Measurements from ENCODE around the gene TANGO2.

DNA sequence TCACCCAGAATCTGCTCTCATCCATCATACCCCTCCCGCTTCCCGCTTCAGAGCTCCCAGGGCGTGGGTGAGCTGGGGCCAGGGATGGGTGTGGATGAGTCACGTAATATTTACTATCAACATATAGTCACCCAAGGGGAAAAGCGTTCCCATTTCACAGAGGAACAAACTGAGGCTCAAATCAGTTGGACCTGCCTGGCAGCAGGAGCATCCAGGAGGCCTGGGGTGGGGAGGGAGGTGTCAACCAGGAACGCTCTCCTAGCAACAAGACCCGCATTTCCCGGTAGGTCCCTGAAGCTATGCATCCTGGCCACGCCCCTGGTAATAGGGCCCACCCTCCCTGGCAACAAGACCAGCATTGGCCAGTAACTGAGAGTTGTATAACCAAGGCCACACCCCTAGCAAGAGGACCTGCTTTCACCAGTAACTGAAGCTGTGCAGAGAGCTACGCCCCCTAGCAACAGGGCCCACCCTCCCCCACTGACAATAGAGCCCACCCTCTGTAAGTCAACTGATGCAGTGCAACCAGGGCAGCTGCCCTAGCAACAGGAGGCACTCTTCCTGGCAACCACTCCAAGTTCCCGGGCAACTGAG is 46.5 kb upstream of the TANGO2 start:
- TF ChIP-seq, protein P1, sequence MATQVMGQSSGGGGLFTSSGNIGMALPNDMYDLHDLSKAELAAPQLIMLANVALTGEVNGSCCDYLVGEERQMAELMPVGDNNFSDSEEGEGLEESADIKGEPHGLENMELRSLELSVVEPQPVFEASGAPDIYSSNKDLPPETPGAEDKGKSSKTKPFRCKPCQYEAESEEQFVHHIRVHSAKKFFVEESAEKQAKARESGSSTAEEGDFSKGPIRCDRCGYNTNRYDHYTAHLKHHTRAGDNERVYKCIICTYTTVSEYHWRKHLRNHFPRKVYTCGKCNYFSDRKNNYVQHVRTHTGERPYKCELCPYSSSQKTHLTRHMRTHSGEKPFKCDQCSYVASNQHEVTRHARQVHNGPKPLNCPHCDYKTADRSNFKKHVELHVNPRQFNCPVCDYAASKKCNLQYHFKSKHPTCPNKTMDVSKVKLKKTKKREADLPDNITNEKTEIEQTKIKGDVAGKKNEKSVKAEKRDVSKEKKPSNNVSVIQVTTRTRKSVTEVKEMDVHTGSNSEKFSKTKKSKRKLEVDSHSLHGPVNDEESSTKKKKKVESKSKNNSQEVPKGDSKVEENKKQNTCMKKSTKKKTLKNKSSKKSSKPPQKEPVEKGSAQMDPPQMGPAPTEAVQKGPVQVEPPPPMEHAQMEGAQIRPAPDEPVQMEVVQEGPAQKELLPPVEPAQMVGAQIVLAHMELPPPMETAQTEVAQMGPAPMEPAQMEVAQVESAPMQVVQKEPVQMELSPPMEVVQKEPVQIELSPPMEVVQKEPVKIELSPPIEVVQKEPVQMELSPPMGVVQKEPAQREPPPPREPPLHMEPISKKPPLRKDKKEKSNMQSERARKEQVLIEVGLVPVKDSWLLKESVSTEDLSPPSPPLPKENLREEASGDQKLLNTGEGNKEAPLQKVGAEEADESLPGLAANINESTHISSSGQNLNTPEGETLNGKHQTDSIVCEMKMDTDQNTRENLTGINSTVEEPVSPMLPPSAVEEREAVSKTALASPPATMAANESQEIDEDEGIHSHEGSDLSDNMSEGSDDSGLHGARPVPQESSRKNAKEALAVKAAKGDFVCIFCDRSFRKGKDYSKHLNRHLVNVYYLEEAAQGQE (IDR thresholded peaks at IDR 0.05; ENCODE audit: low read depth, low read length), result no peak
- no peak for TF ChIP-seq CBX3 (IDR thresholded peaks at IDR 0.05; ENCODE audit: borderline replicate concordance, low read depth)
- no peak for TF ChIP-seq NR2C2 (IDR thresholded peaks at IDR 0.05; ENCODE audit: borderline replicate concordance, control insufficient read depth, insufficient read length, low read depth)
- no peak for TF ChIP-seq LARP7 (IDR thresholded peaks at IDR 0.05)
- TF ChIP-seq, protein P2, sequence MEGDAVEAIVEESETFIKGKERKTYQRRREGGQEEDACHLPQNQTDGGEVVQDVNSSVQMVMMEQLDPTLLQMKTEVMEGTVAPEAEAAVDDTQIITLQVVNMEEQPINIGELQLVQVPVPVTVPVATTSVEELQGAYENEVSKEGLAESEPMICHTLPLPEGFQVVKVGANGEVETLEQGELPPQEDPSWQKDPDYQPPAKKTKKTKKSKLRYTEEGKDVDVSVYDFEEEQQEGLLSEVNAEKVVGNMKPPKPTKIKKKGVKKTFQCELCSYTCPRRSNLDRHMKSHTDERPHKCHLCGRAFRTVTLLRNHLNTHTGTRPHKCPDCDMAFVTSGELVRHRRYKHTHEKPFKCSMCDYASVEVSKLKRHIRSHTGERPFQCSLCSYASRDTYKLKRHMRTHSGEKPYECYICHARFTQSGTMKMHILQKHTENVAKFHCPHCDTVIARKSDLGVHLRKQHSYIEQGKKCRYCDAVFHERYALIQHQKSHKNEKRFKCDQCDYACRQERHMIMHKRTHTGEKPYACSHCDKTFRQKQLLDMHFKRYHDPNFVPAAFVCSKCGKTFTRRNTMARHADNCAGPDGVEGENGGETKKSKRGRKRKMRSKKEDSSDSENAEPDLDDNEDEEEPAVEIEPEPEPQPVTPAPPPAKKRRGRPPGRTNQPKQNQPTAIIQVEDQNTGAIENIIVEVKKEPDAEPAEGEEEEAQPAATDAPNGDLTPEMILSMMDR (IDR thresholded peaks at IDR 0.05 in 2 of 3, conservative IDR thresholded peaks at IDR 0.05 in 1 of 3; ENCODE audit: control insufficient read depth in 2 of 3, extremely low read depth in 1 of 3, insufficient read depth in 1 of 3, low read depth in 3 of 3, low read length in 3 of 3), result no peak
- no peak for TF ChIP-seq BACH1 (IDR thresholded peaks at IDR 0.05; ENCODE audit: borderline replicate concordance)
- TF ChIP-seq TAF1 (IDR thresholded peaks at IDR 0.05; ENCODE audit: borderline replicate concordance, low read depth, low read length), result no peak
- TF ChIP-seq EP300 (IDR thresholded peaks at IDR 0.05; ENCODE audit: borderline replicate concordance in 1 of 2, control insufficient read depth in 1 of 2, low read depth in 2 of 2, low read length in 2 of 2), result no peak
- no peak for TF ChIP-seq DPF2 (IDR thresholded peaks at IDR 0.05)
- TF ChIP-seq RAD21 (IDR thresholded peaks at IDR 0.05; ENCODE audit: insufficient read depth, low read depth, low read length), result no peak
- TF ChIP-seq NFYB (IDR thresholded peaks at IDR 0.05; ENCODE audit: insufficient read depth, low read depth, low read length), result peak; percentile 72
- no peak for TF ChIP-seq CREM (IDR thresholded peaks at IDR 0.05; ENCODE audit: low read depth)
- no peak for TF ChIP-seq HDAC6 (IDR thresholded peaks at IDR 0.05; ENCODE audit: unreplicated experiment)
